ENCODE data around the gene CORO2A.

- TF ChIP-seq YY1 (IDR thresholded peaks at IDR 0.05; ENCODE audit: low read depth) (no peak), RAD21 (IDR thresholded peaks at IDR 0.05; ENCODE audit: low read depth) (no peak), CEBPB (IDR thresholded peaks at IDR 0.05) (no peak)
Observed at GRCh38 chr9:98227883-98228282, 35.4 kb upstream of the CORO2A start.

Measured in Ishikawa (cell line).